ENCODE measurements around the gene DCLRE1C.
"Not testable (repeated sequence)": the region's sequence is repeated elsewhere in the genome, so short reads cannot be mapped to it uniquely, and the experiment has no call there.

The DCLRE1C gene

GRCh38 chr10:14889318-14889717, 64.6 kb downstream of the DCLRE1C start:
- Histone ChIP-seq H3K27me3 (ENCODE audit: control insufficient read depth, insufficient read depth, low read length, poor library complexity, severe bottlenecking) (no peaks in the 10 kb centered on the region), H3K9me3 (ENCODE audit: control insufficient read depth, low read length) (no peaks in the 10 kb centered on the region), H3K36me3 (ENCODE audit: control insufficient read depth, insufficient read depth, low read length) (no peaks in the 10 kb centered on the region), H3K27ac (ENCODE audit: insufficient read depth, low read depth, low read length, poor library complexity, severe bottlenecking) (no peak overlapping the region), H3K4me3 (ENCODE audit: insufficient read depth, low read depth, low read length) (no peak overlapping the region), H3K4me1 (ENCODE audit: control insufficient read depth, insufficient read depth, low read length) (no peaks in the 10 kb centered on the region)
- WGBS, 2 experiments: 90 to 94% methylated on average over 2 of the region's 2 CpGs

GRCh38 chr10:14884082-14884481, 69.8 kb downstream of the DCLRE1C start:
- no peaks in the 10 kb centered on the region for H3K36me3 ChIP-seq (ENCODE audit: control insufficient read depth, insufficient read depth, low read length)
- H3K9me3 ChIP-seq (ENCODE audit: control insufficient read depth, low read length): no peaks in the 10 kb centered on the region
- no peaks in the 10 kb centered on the region for H3K4me1 ChIP-seq (ENCODE audit: control insufficient read depth, insufficient read depth, low read length)
- WGBS, 2 experiments: 84 to 100% methylated on average over 3 of the region's 3 CpGs
- no peaks in the 10 kb centered on the region for H3K27me3 ChIP-seq (ENCODE audit: control insufficient read depth, insufficient read depth, low read length, poor library complexity, severe bottlenecking)
- H3K27ac ChIP-seq (ENCODE audit: insufficient read depth, low read depth, low read length, poor library complexity, severe bottlenecking): no peak overlapping the region
- no peak overlapping the region for H3K4me3 ChIP-seq (ENCODE audit: insufficient read depth, low read depth, low read length)

GRCh38 chr10:14880229-14880628, 73.7 kb downstream of the DCLRE1C start:
- no peaks in the 10 kb centered on the region for H3K36me3 ChIP-seq (ENCODE audit: control insufficient read depth, insufficient read depth, low read length)
- peak overlapping the region; percentile 94 for H3K4me3 ChIP-seq (ENCODE audit: insufficient read depth, low read depth, low read length)
- 39 to 48% methylated on average over 6 to 7 of the region's 7 CpGs for WGBS, 2 experiments
- H3K27ac ChIP-seq (ENCODE audit: insufficient read depth, low read depth, low read length, poor library complexity, severe bottlenecking): no peak overlapping the region
- no peaks in the 10 kb centered on the region for H3K4me1 ChIP-seq (ENCODE audit: control insufficient read depth, insufficient read depth, low read length)
- H3K27me3 ChIP-seq (ENCODE audit: control insufficient read depth, insufficient read depth, low read length, poor library complexity, severe bottlenecking): no peaks in the 10 kb centered on the region
- H3K9me3 ChIP-seq (ENCODE audit: control insufficient read depth, low read length): no peaks in the 10 kb centered on the region

GRCh38 chr10:14879928-14880193, 74.0 kb downstream of the DCLRE1C start:
- 0 to 3% methylated on average over 1 to 4 of the region's 5 CpGs for WGBS, 2 experiments
- Histone ChIP-seq H3K4me3 (ENCODE audit: insufficient read depth, low read depth, low read length) (peak overlapping the region; percentile 94), H3K36me3 (ENCODE audit: control insufficient read depth, insufficient read depth, low read length) (no peaks in the 10 kb centered on the region), H3K4me1 (ENCODE audit: control insufficient read depth, insufficient read depth, low read length) (no peaks in the 10 kb centered on the region), H3K27me3 (ENCODE audit: control insufficient read depth, insufficient read depth, low read length, poor library complexity, severe bottlenecking) (no peaks in the 10 kb centered on the region), H3K27ac (ENCODE audit: insufficient read depth, low read depth, low read length, poor library complexity, severe bottlenecking) (no peak overlapping the region), H3K9me3 (ENCODE audit: control insufficient read depth, low read length) (no peaks in the 10 kb centered on the region)

- Histone ChIP-seq H3K4me1 (ENCODE audit: control insufficient read depth, insufficient read depth, low read length) (no peaks in the 10 kb centered on the region), H3K9me3 (ENCODE audit: control insufficient read depth, low read length) (no peaks in the 10 kb centered on the region), H3K27me3 (ENCODE audit: control insufficient read depth, insufficient read depth, low read length, poor library complexity, severe bottlenecking) (no peaks in the 10 kb centered on the region), H3K4me3 (ENCODE audit: insufficient read depth, low read depth, low read length) (peak overlapping the region; percentile 94), H3K27ac (ENCODE audit: insufficient read depth, low read depth, low read length, poor library complexity, severe bottlenecking) (peak overlapping the region; percentile 97), H3K36me3 (ENCODE audit: control insufficient read depth, insufficient read depth, low read length) (no peaks in the 10 kb centered on the region)
- 0 to 1% methylated on average over 58 to 60 of the region's 60 CpGs for WGBS, 2 experiments
Observed at GRCh38 chr10:14879124-14879927, 74.6 kb downstream of the DCLRE1C start.

- H3K4me3 ChIP-seq (ENCODE audit: insufficient read depth, low read depth, low read length): peak within 1 kb of the TSS; percentile 94
- no peaks in the 10 kb centered on the region for H3K36me3 ChIP-seq (ENCODE audit: control insufficient read depth, insufficient read depth, low read length)
- WGBS, 2 experiments: 0% methylated on average over 102 of the region's 102 CpGs
- peak within 1 kb of the TSS; percentile 97 for H3K27ac ChIP-seq (ENCODE audit: insufficient read depth, low read depth, low read length, poor library complexity, severe bottlenecking)
- no peaks in the 10 kb centered on the region for H3K4me1 ChIP-seq (ENCODE audit: control insufficient read depth, insufficient read depth, low read length)
- no peaks in the 10 kb centered on the region for H3K9me3 ChIP-seq (ENCODE audit: control insufficient read depth, low read length)
- no peaks in the 10 kb centered on the region for H3K27me3 ChIP-seq (ENCODE audit: control insufficient read depth, insufficient read depth, low read length, poor library complexity, severe bottlenecking)
Observed at GRCh38 chr10:14878266-14879123, 75.4 kb downstream of the DCLRE1C start, which contains the start of gene SUV39H2. Gene SUV39H2 (plus strand): TSS chr10:14878866. CDS start chr10:14878889, 23 bp downstream.

- Histone ChIP-seq H3K36me3 (ENCODE audit: control insufficient read depth, insufficient read depth, low read length) (no peaks in the 10 kb centered on the region), H3K9me3 (ENCODE audit: control insufficient read depth, low read length) (no peaks in the 10 kb centered on the region), H3K27me3 (ENCODE audit: control insufficient read depth, insufficient read depth, low read length, poor library complexity, severe bottlenecking) (no peaks in the 10 kb centered on the region), H3K4me3 (ENCODE audit: insufficient read depth, low read depth, low read length) (no peak overlapping the region), H3K27ac (ENCODE audit: insufficient read depth, low read depth, low read length, poor library complexity, severe bottlenecking) (no peak overlapping the region), H3K4me1 (ENCODE audit: control insufficient read depth, insufficient read depth, low read length) (no peaks in the 10 kb centered on the region)
- 93% methylated on average over 9 of the region's 9 CpGs for WGBS, 2 experiments
Observed at GRCh38 chr10:14876764-14877163, 77.1 kb downstream of the DCLRE1C start.

GRCh38 chr10:14875941-14876340, 78.0 kb downstream of the DCLRE1C start:
- H3K27me3 ChIP-seq (ENCODE audit: control insufficient read depth, insufficient read depth, low read length, poor library complexity, severe bottlenecking): no peaks in the 10 kb centered on the region
- no peak overlapping the region for H3K4me3 ChIP-seq (ENCODE audit: insufficient read depth, low read depth, low read length)
- H3K4me1 ChIP-seq (ENCODE audit: control insufficient read depth, insufficient read depth, low read length): no peaks in the 10 kb centered on the region
- H3K9me3 ChIP-seq (ENCODE audit: control insufficient read depth, low read length): no peaks in the 10 kb centered on the region
- H3K36me3 ChIP-seq (ENCODE audit: control insufficient read depth, insufficient read depth, low read length): no peaks in the 10 kb centered on the region
- no peak overlapping the region for H3K27ac ChIP-seq (ENCODE audit: insufficient read depth, low read depth, low read length, poor library complexity, severe bottlenecking)
- WGBS, 2 experiments: 95 to 96% methylated on average over 12 of the region's 12 CpGs

- H3K4me3 ChIP-seq (ENCODE audit: insufficient read depth, low read depth, low read length): no peak overlapping the region
- no peaks in the 10 kb centered on the region for H3K27me3 ChIP-seq (ENCODE audit: control insufficient read depth, insufficient read depth, low read length, poor library complexity, severe bottlenecking)
- 95% methylated on average over 1 to 2 of the region's 2 CpGs for WGBS, 2 experiments
- H3K27ac ChIP-seq (ENCODE audit: insufficient read depth, low read depth, low read length, poor library complexity, severe bottlenecking): no peak overlapping the region
- no peaks in the 10 kb centered on the region for H3K4me1 ChIP-seq (ENCODE audit: control insufficient read depth, insufficient read depth, low read length)
- H3K9me3 ChIP-seq (ENCODE audit: control insufficient read depth, low read length): no peaks in the 10 kb centered on the region
- H3K36me3 ChIP-seq (ENCODE audit: control insufficient read depth, insufficient read depth, low read length): no peaks in the 10 kb centered on the region
Observed at GRCh38 chr10:14873090-14873760, 80.7 kb downstream of the DCLRE1C start.

GRCh38 chr10:14864871-14865270, 89.0 kb downstream of the DCLRE1C start:
- H3K27me3 ChIP-seq (ENCODE audit: control insufficient read depth, insufficient read depth, low read length, poor library complexity, severe bottlenecking); H3K9me3 ChIP-seq (ENCODE audit: control insufficient read depth, low read length); H3K36me3 ChIP-seq (ENCODE audit: control insufficient read depth, insufficient read depth, low read length); H3K4me3 ChIP-seq (ENCODE audit: insufficient read depth, low read depth, low read length); H3K4me1 ChIP-seq (ENCODE audit: control insufficient read depth, insufficient read depth, low read length); H3K27ac ChIP-seq (ENCODE audit: insufficient read depth, low read depth, low read length, poor library complexity, severe bottlenecking): not testable (repeated sequence)
- WGBS, 2 experiments: 78 to 85% methylated on average over 1 of the region's 3 CpGs
